HUES48 (cell line): ENCODE measurements around the gene PTPRG.

Experiments
- H3K27ac ChIP-seq: one replicate; pipeline ENCODE4 v1.7.0; 2013; ENCODE audit warnings: low read depth, low read length, inconsistent platforms
- H3K27me3 ChIP-seq: 2 replicates; pipeline ENCODE4 v1.6.1; 2013; ENCODE audit warnings: mild to moderate bottlenecking, low read length; ENCODE audit not compliant: control insufficient read depth, insufficient read depth
- H3K36me3 ChIP-seq: 2 replicates; pipeline ENCODE4 v1.6.1; 2013; ENCODE audit warnings: low read length; ENCODE audit not compliant: control insufficient read depth, insufficient read depth
- H3K4me1 ChIP-seq: 2 replicates; pipeline ENCODE4 v1.6.1; 2013; ENCODE audit warnings: mild to moderate bottlenecking, low read length; ENCODE audit not compliant: control insufficient read depth, insufficient read depth
- H3K4me3 ChIP-seq: 2 replicates; pipeline ENCODE4 v1.5.1; 2013; ENCODE audit warnings: mild to moderate bottlenecking, low read depth, low read length
- H3K9ac ChIP-seq: 2 replicates; pipeline ENCODE4 v1.6.1; 2013; ENCODE audit warnings: mild to moderate bottlenecking, low read depth, low read length, moderate library complexity
- H3K9me3 ChIP-seq: 2 replicates; pipeline ENCODE4 v1.6.1; 2013; ENCODE audit warnings: low read length; ENCODE audit not compliant: control insufficient read depth, insufficient read depth

Gene PTPRG

DNA sequence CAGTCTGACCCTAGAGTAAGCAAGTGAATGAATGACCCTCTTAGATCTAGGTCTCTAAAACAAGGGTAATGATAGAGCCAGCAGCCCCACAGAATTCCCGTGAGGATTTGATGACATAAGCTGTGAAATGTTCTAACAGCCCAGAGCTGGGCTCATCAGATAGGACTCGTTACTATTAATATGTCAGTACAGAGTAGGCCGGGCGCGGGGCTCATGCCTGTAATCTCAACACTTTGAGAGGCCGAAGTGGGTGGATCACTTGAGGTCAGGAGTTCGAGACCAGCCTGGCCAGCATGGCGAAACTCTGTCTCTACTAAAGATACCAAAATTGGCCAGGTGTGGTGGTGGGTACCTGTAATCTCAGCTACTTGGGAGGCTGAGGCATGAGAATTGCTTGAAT lies 621.7 kb downstream of the PTPRG start:
- H3K4me3 ChIP-seq: no peak overlapping the region
- no peak overlapping the region for H3K27ac ChIP-seq
- H3K27me3 ChIP-seq: no peaks in the 10 kb centered on the region
- no peaks in the 10 kb centered on the region for H3K9me3 ChIP-seq
- H3K36me3 ChIP-seq: 0 out of 2 replicates have a peak, but pooled peaks cover 8% of the 10 kb centered on the region
- H3K9ac ChIP-seq: no peak overlapping the region
- H3K4me1 ChIP-seq: peaks cover 7% of the 10 kb centered on the region; the same call in 1 of the 2 replicates

DNA sequence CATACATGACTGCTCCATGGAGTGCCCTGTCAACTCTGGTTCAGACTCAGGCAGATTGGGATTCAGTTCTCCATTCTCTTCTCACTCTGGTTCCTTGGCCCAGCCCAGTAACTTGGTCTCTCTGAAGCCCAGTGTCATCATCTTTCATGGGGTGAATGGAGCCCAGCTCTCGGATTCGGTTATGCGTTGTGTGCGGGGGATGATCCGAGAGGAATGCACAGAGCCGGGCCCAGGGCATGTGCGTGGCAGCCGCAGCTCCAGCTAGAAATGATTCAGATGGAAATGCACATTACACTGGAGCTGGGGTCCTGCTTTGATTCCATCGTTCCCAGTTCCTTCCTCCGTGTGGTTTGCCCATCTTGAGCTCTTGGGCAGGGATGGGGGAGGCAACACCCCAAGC lies 622.6 kb downstream of the PTPRG start:
- Histone ChIP-seq H3K36me3 (0 out of 2 replicates have a peak, but pooled peaks cover 8% of the 10 kb centered on the region), H3K4me1 (peaks cover 1% of the 10 kb centered on the region; the same call in 1 of the 2 replicates), H3K27me3 (no peaks in the 10 kb centered on the region), H3K27ac (no peak overlapping the region), H3K9ac (no peak overlapping the region), H3K4me3 (no peak overlapping the region), H3K9me3 (no peaks in the 10 kb centered on the region)

DNA sequence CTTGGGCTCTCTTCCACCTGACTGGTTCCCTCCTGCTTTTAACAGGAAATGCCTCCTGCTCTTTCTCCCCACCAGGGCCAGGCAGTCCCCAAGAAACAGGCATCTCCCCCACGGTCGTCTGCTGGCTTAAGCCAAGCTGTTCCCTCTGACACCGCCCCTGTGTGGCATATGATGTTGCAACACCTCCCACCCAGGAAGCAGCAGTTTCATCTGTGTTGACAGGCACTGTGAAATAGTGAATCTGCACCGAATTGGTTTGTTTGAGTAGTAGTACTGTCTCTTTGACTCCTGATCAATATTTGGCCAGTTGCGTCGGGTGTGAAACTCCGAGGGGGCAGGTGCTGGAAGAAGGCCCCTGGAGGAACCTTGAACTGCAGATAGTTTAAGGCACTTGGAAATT lies 623.2 kb downstream of the PTPRG start:
- H3K9ac ChIP-seq: no peak overlapping the region

DNA sequence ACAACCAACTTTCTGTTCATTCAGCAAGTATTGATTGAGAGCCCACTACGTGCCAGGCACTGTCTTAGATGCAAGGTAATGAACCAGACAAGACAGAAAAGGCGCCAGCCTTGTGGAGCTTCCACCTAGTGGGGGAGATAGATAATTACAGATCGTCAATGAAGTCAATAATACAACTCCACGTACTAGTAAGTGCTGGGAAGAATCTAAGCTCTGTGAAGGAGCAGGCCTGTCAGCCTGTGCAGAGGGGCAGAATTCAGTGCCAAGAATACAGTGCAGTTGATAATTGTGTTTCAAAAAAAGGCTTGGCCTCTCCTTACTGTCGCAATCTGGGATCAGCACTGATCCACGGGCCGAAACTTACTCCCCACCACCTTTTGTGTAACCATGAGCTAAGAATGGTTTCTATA lies 625.7 kb downstream of the PTPRG start:
- H3K4me1 ChIP-seq: peaks cover 7% of the 10 kb centered on the region; the same call in 1 of the 2 replicates
- H3K9me3 ChIP-seq: no peaks in the 10 kb centered on the region
- H3K9ac ChIP-seq: no peak overlapping the region
- no peaks in the 10 kb centered on the region for H3K27me3 ChIP-seq
- H3K36me3 ChIP-seq: peaks cover 16% of the 10 kb centered on the region
- no peak overlapping the region for H3K4me3 ChIP-seq
- H3K27ac ChIP-seq: no peak overlapping the region

More for the DNA sequence above, 623.2 kb downstream of the PTPRG start:
- H3K27ac ChIP-seq: no peak overlapping the region
- H3K4me1 ChIP-seq: peaks cover 5% of the 10 kb centered on the region; the same call in 1 of the 2 replicates
- H3K27me3 ChIP-seq: no peaks in the 10 kb centered on the region
- 0 out of 2 replicates have a peak, but pooled peaks cover 8% of the 10 kb centered on the region for H3K36me3 ChIP-seq
- no peak overlapping the region for H3K4me3 ChIP-seq
- no peaks in the 10 kb centered on the region for H3K9me3 ChIP-seq

DNA sequence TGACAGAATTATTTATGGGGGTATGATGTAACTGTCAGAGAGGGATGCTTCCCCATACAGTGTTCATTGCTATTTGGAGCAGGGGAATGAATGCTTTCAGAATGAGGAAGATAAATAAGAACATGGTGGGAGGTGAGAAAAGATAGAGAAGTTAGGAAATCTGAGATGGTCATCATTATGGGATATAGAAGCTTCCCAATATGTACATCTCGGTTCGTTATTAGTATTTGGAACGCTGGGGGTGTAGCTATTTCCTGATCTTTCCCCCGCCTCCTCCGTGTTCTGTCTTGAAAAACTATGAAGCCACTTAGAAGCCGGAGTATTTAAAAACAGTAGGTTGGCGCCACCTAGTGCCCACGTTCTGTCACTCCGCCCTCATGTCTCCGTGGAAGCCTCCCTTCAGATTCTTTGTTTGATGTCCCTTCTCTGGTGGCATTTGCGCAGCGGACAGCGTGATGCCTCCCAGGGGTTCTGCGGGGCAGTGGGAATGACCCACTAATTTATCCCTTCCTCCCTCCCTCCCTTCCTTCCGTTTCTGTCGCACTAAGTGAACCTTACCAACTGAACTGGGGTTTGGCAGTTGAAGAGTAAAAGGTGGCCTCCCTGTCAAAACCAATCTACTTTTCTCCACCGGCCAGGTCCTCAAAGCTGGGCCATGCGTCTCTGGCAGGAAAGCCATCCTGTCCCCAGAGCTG lies 627.5 kb downstream of the PTPRG start:
- peaks cover 17% of the 10 kb centered on the region for H3K36me3 ChIP-seq
- peaks cover 7% of the 10 kb centered on the region; the same call in 1 of the 2 replicates for H3K4me1 ChIP-seq
- no peak overlapping the region for H3K4me3 ChIP-seq
- no peaks in the 10 kb centered on the region for H3K9me3 ChIP-seq
- no peak overlapping the region for H3K27ac ChIP-seq
- H3K9ac ChIP-seq: no peak overlapping the region
- H3K27me3 ChIP-seq: no peaks in the 10 kb centered on the region

DNA sequence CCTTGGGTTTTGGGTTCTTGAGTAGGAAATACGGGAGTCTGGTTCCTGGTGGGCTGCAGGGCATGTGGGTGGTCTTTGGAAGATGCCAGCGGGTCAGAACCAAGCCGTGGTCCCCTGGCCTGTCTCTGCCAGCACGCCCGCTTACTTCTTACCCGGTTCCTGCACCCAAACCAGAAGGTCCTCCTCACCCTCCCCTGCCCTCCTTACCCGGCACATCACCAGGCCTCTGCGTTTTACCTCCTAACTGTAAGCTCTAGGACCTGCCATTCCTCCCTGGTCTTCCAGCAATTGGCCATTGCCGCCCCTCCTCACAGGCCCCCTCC lies 628.0 kb downstream of the PTPRG start:
- peaks cover 7% of the 10 kb centered on the region; the same call in 1 of the 2 replicates for H3K4me1 ChIP-seq
- H3K9ac ChIP-seq: no peak overlapping the region
- H3K9me3 ChIP-seq: no peaks in the 10 kb centered on the region
- H3K36me3 ChIP-seq: peaks cover 17% of the 10 kb centered on the region
- H3K27ac ChIP-seq: no peak overlapping the region
- H3K27me3 ChIP-seq: no peaks in the 10 kb centered on the region
- H3K4me3 ChIP-seq: no peak overlapping the region

DNA sequence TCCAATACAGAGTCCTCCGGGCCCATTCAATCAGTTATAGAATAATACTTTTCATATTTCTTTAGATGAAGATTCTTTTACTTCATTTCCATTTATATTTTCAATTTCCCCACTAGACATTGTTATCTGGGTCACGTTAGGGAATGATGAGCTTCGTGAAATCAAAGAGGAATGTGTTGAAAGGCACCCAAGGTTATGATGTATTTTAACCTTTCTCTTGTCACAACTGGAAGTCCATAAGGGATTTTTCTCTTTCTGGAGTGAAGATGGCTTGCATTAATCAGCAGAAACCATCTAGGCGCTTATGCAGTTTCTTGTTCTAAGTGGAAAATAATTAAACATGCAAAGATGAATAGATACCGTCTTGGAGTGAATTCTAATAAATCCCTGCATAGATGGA lies 631.5 kb downstream of the PTPRG start:
- Histone ChIP-seq H3K27me3 (no peaks in the 10 kb centered on the region), H3K9ac (no peak overlapping the region), H3K4me3 (no peak overlapping the region), H3K36me3 (peaks cover 29% of the 10 kb centered on the region), H3K9me3 (no peaks in the 10 kb centered on the region), H3K4me1 (peaks cover 11% of the 10 kb centered on the region), H3K27ac (no peak overlapping the region)

DNA sequence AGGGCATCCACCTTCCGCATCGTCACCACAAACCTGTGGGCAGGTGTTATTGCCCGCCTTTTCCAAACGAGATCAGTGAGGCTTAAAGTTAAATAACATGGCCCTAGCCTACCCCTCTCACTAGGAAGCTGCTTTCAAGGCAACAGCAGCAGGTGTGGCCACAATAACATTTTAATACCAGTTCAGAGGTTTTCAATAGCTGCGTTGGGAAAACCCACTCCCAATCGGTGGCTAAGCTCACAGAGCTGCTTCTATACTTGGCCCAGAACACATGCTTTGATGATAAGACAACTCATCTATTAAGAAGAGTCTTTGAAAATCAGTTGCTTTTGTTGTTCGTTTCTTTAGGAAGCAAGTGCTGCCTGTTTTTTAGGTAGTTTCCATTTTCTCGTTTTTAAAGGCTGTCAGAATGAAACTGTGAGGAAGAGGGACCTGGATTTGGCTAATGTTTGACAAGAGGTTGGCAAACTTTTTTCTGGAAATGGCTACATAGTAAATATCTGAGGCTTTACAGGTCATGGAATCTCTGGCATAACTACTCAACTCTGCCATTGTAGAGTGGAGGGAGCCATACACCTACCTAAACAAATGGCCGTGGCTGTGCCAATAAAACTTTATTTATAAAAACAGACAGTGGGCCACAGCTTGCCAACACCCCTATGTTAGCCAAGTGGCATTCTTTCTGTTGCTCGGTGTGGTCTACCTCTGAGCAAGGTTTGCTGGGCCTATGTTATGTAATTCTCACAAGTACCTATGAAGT lies 632.4 kb downstream of the PTPRG start:
- Histone ChIP-seq H3K4me3 (no peak overlapping the region), H3K27me3 (no peaks in the 10 kb centered on the region), H3K36me3 (peaks cover 29% of the 10 kb centered on the region), H3K9ac (no peak overlapping the region), H3K9me3 (no peaks in the 10 kb centered on the region), H3K4me1 (peaks cover 11% of the 10 kb centered on the region), H3K27ac (no peak overlapping the region)

DNA sequence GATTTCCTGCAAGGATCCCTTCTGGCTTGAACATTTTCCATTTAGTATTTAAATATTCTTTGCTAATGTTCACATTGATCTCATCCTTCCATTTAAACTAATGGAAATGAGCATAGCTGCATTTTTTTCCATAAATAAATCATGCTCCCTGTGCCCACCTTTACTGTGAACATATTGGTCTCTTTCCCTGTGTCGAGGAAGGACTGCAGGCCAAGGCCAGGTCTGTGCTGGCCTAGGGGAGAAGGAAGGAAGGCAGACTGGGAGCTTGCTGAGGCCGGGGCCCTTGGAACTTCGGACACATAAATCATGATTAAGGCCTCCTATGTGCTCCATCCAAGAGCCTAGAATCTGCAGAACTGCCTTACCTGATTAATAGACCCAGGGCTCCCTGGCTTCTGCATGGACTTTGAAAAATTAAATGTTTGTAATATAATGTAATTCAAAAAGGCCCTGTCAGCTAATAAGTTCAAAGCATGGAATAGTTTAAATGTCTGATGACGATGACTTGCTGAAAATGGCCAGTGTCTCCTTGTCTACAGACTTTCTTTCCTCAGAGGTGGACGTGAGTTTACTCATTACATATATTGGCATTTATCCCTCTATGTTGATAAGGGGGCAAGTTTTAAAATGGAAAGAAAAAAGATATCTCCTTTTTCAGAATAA lies 636.1 kb downstream of the PTPRG start:
- Histone ChIP-seq H3K9ac (no peak overlapping the region), H3K27ac (no peak overlapping the region)

DNA sequence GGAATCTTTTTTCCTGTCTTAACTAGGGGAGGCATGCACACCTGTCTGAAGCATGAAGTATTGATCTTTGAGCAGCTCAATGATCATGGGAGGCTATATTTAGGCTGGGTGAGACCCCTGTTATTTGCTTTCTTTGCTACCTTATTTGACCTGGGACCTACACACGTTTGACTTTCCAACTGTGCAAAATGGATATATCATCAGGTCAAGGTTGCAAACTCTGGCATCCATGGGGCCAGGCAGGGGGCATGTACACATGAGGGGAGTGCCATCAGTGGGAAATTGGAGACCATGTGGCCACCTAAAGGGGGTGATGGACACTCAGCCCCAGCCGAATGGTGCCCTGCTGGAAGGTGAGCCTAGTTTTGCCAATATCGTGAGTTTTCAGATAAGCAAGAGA lies 637.8 kb downstream of the PTPRG start:
- Histone ChIP-seq H3K27me3 (no peaks in the 10 kb centered on the region), H3K36me3 (peaks cover 38% of the 10 kb centered on the region), H3K9me3 (no peaks in the 10 kb centered on the region), H3K4me3 (no peak overlapping the region), H3K27ac (no peak overlapping the region), H3K9ac (no peak overlapping the region), H3K4me1 (peaks cover 4% of the 10 kb centered on the region)

More for the DNA sequence above, 636.1 kb downstream of the PTPRG start:
- Histone ChIP-seq H3K36me3 (peaks cover 22% of the 10 kb centered on the region), H3K9me3 (no peaks in the 10 kb centered on the region), H3K4me1 (peaks cover 4% of the 10 kb centered on the region), H3K4me3 (no peak overlapping the region), H3K27me3 (no peaks in the 10 kb centered on the region)
